ENCODE results near the gene RTL5. TPM values are rescaled to one million over a fixed set of nuclear protein-coding genes. Genes with fewer than 3 reads are reported as not detected.

The RTL5 gene
- total RNA-seq, 3 donors from 2014 or later, result 0.75 to 13.5 (median 2.7) TPM

- Histone ChIP-seq H3K4me3 (no peak overlapping the region), H3K9me3 (no peaks in the 10 kb centered on the region), H3K4me1 (ENCODE audit: low read depth) (no peaks in the 10 kb centered on the region), H3K36me3 (ENCODE audit: low read depth) (no peaks in the 10 kb centered on the region)
- TF ChIP-seq, protein P1, sequence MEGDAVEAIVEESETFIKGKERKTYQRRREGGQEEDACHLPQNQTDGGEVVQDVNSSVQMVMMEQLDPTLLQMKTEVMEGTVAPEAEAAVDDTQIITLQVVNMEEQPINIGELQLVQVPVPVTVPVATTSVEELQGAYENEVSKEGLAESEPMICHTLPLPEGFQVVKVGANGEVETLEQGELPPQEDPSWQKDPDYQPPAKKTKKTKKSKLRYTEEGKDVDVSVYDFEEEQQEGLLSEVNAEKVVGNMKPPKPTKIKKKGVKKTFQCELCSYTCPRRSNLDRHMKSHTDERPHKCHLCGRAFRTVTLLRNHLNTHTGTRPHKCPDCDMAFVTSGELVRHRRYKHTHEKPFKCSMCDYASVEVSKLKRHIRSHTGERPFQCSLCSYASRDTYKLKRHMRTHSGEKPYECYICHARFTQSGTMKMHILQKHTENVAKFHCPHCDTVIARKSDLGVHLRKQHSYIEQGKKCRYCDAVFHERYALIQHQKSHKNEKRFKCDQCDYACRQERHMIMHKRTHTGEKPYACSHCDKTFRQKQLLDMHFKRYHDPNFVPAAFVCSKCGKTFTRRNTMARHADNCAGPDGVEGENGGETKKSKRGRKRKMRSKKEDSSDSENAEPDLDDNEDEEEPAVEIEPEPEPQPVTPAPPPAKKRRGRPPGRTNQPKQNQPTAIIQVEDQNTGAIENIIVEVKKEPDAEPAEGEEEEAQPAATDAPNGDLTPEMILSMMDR (IDR thresholded peaks at IDR 0.05), result no peak
- intact Hi-C loops (cut with DNase I, micrococcal nuclease), result no loop called here
- ATAC-seq (no peak), DNase-seq (no peak)
Observed at GRCh38 chrX:72133851-72134546, 2.3 kb upstream of the RTL5 start.

DNA sequence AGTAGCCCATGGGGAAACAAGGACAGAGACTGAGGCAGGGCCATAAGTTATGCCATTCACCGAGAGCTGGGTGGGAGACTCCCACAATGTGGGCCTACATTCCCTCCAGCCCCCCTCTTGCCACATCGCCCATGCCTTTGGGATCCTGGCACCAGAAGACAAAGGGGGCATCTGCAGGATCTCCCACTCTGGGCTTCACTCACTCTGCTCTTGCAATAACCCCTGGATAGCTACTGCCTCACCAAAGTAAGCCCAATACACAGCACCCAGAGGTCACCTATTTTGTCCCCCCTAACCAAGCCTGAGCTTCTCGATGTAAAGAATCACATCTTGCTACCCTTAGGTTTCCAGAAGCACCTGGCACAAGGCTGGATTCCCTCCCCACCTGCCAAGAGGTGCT lies 741 bp upstream of the RTL5 start:
- TF ChIP-seq, protein P1 (IDR thresholded peaks at IDR 0.05), result no peak
- intact Hi-C loops (cut with DNase I, micrococcal nuclease), result no loop called here
- Histone ChIP-seq H3K4me1 (ENCODE audit: low read depth) (no peaks in the 10 kb centered on the region), H3K4me3 (no peak overlapping the region), H3K9me3 (no peaks in the 10 kb centered on the region), H3K36me3 (ENCODE audit: low read depth) (no peaks in the 10 kb centered on the region)
- no peak for DNase-seq
- no peak for ATAC-seq

GRCh38 chrX:72130762-72131250 lies 909 bp downstream of the RTL5 start:
- H3K4me3 ChIP-seq, result no peak overlapping the region
- no peak for ATAC-seq
- no peaks in the 10 kb centered on the region for H3K4me1 ChIP-seq (ENCODE audit: low read depth)
- H3K36me3 ChIP-seq (ENCODE audit: low read depth), result no peaks in the 10 kb centered on the region
- intact Hi-C loops (cut with DNase I, micrococcal nuclease), result no loop called here
- H3K9me3 ChIP-seq, result no peaks in the 10 kb centered on the region
- no peak for DNase-seq
- TF ChIP-seq, protein P1 (IDR thresholded peaks at IDR 0.05), result no peak

GRCh38 chrX:72130156-72130761 lies 1.5 kb downstream of the RTL5 start:
- TF ChIP-seq, protein P1 (IDR thresholded peaks at IDR 0.05), result no peak
- intact Hi-C loops (cut with DNase I, micrococcal nuclease), result no loop called here
- Histone ChIP-seq H3K9me3 (no peaks in the 10 kb centered on the region), H3K36me3 (ENCODE audit: low read depth) (no peaks in the 10 kb centered on the region), H3K4me3 (no peak overlapping the region), H3K4me1 (ENCODE audit: low read depth) (no peaks in the 10 kb centered on the region)
- no peak for DNase-seq
- no peak for ATAC-seq

GRCh38 chrX:72129661-72130060 lies 2.1 kb downstream of the RTL5 start:
- ATAC-seq, result no peak
- intact Hi-C loops (cut with DNase I, micrococcal nuclease), result loop anchor here in 1 of 2 donors (10.0 kb wide), 1 partner anchor 105 kb away; no protein-coding TSS in a partner anchor
- no peaks in the 10 kb centered on the region for H3K4me1 ChIP-seq (ENCODE audit: low read depth)

More at GRCh38 chrX:72129661-72130060, 2.1 kb downstream of the RTL5 start:
- DNase-seq, result no peak
- TF ChIP-seq, protein P1 (IDR thresholded peaks at IDR 0.05), result no peak
- Histone ChIP-seq H3K4me3 (no peak overlapping the region), H3K9me3 (no peaks in the 10 kb centered on the region), H3K36me3 (ENCODE audit: low read depth) (no peaks in the 10 kb centered on the region)
